ENCODE measurements around the gene ITGB1.
A peak's percentile ranks its signal among the peaks of the same experiment; 100 is the strongest.

The ITGB1 gene

DNA sequence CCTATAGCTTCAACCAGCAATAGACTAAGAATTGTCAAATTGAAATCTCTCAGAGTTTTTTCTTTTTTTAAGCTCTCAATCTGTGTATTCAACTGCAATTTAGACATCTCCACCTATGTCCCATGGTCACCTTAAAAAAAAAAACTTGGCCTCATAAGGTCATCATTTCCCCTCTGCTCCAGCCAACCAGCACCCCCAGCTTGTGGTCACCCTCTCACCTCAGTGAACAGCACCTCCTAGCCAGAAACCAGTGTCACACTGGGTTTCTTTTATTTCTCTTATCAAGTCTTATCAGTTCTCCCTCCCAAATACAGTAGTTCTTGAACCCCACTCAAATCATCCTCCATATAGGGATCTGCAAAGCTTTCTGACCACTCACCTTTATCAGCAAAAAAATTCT lies 4.0 kb downstream of the ITGB1 start:
- TF ChIP-seq, protein P1, sequence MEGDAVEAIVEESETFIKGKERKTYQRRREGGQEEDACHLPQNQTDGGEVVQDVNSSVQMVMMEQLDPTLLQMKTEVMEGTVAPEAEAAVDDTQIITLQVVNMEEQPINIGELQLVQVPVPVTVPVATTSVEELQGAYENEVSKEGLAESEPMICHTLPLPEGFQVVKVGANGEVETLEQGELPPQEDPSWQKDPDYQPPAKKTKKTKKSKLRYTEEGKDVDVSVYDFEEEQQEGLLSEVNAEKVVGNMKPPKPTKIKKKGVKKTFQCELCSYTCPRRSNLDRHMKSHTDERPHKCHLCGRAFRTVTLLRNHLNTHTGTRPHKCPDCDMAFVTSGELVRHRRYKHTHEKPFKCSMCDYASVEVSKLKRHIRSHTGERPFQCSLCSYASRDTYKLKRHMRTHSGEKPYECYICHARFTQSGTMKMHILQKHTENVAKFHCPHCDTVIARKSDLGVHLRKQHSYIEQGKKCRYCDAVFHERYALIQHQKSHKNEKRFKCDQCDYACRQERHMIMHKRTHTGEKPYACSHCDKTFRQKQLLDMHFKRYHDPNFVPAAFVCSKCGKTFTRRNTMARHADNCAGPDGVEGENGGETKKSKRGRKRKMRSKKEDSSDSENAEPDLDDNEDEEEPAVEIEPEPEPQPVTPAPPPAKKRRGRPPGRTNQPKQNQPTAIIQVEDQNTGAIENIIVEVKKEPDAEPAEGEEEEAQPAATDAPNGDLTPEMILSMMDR (IDR thresholded peaks at IDR 0.05; ENCODE audit: low read length, missing control alignments), result no peak
- peak overlapping the region; percentile 85 for H3K4me3 ChIP-seq (replicated peaks; ENCODE audit: low read depth, low read length)
- no peak for DNase-seq (ENCODE audit: low read depth)

- TF ChIP-seq, protein P1 (IDR thresholded peaks at IDR 0.05; ENCODE audit: low read length, missing control alignments), result no peak
- peak overlapping the region; percentile 85 for H3K4me3 ChIP-seq (replicated peaks; ENCODE audit: low read depth, low read length)
- no peak for DNase-seq (ENCODE audit: low read depth)
These were observed 4.6 kb downstream of the ITGB1 start for GRCh38 chr10:32953277-32953927.

DNA sequence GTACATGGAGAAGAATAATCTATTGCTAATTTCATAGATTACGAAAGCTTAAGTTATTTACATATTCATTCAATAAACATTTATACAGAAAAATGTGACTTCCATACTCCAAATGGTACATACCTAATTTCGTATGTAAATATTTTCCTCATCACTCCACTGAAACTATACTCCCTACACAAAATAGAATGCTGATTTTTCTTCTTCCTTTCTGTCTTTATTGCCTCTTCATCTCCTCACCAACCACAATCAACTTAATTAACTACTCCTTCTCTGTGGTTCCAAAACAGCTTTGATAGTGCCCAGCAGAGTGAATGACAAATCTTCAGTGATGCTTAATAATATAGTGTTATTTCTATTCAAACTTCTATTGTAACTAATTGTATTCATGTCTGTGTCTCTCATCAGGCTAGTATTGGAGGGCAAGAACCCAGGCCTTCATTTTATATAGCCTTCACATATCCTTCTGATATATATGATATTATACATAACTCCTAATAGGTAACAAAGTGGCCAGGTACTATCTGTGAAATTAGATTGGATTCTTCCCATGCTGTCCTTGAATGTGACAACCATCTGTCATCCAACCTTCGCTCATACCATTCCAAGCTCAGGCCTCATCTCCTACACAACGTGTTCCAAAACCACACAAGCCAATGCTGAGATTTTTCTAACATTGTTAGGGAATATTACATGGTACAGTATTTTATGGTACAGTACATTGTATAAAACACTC lies 5.3 kb downstream of the ITGB1 start:
- no peak for DNase-seq (ENCODE audit: low read depth)
- H3K4me3 ChIP-seq (replicated peaks; ENCODE audit: low read depth, low read length), result no peak overlapping the region
- TF ChIP-seq, protein P1 (IDR thresholded peaks at IDR 0.05; ENCODE audit: low read length, missing control alignments), result no peak

DNA sequence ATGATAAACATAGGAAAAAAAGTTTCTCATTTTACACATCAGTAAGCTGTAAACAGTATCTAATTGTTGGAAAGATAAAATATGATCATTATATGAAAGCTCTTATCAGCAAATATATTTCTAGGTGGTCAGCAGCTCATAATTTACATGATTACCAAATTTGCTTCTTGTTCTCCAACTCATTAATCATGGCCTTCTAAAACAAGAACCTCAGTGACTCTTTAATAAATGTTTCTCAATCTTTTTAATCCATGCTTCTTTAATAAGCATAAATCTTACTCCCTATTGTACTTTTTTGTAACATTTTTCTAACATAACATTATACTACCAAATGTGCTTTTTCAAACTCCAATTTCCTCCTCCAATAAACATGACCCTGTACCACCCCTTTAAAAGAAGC lies 5.9 kb downstream of the ITGB1 start:
- no peak overlapping the region for H3K4me3 ChIP-seq (replicated peaks; ENCODE audit: low read depth, low read length)
- TF ChIP-seq, protein P1 (IDR thresholded peaks at IDR 0.05; ENCODE audit: low read length, missing control alignments), result no peak
- no peak for DNase-seq (ENCODE audit: low read depth)

GRCh38 chr10:32951111-32951510 lies 6.9 kb downstream of the ITGB1 start:
- no peak for DNase-seq (ENCODE audit: low read depth)
- peak overlapping the region; percentile 6 for H3K4me3 ChIP-seq (replicated peaks; ENCODE audit: low read depth, low read length)
- TF ChIP-seq, protein P1 (IDR thresholded peaks at IDR 0.05; ENCODE audit: low read length, missing control alignments), result no peak

GRCh38 chr10:32950591-32951108 lies 7.4 kb downstream of the ITGB1 start:
- H3K4me3 ChIP-seq (replicated peaks; ENCODE audit: low read depth, low read length), result peak overlapping the region; percentile 6
- TF ChIP-seq, protein P1 (IDR thresholded peaks at IDR 0.05; ENCODE audit: low read length, missing control alignments), result no peak
- no peak for DNase-seq (ENCODE audit: low read depth)
